Fibroblast of lung (primary cell): Measurements from ENCODE around the gene TEKT1.

ENCODE experiments used
- CTCF ChIP-seq, 2 donors: IDR thresholded peaks in 1 of 2; conservative IDR thresholded peaks in 1 of 2; 1 replicate in 1 of 2; 2 replicates in 1 of 2; pipeline ENCODE4 v1.5.1; 2011 to 2012; ENCODE audit warnings: low read length in 2 of 2, control low read depth in 1 of 2, inconsistent platforms in 1 of 2, low read depth in 1 of 2, mild to moderate bottlenecking in 1 of 2
- EZH2 ChIP-seq: IDR thresholded peaks from 2 replicates; pipeline ENCODE4 v1.5.1; 2012; ENCODE audit warnings: low read length, control low read depth, mild to moderate bottlenecking; ENCODE audit errors: missing control alignments

GRCh38 chr17:6796017-6796886, 35.3 kb downstream of the TEKT1 start:
- TF ChIP-seq CTCF (conservative IDR thresholded peaks at IDR 0.05 in 1 of 2, IDR thresholded peaks at IDR 0.05 in 1 of 2; ENCODE audit: low read depth in 1 of 2, low read length in 2 of 2) (no peak), EZH2 (no peak)
